AG09309 (cell line): ENCODE results near the gene ZP2.

ENCODE experiments used
- DNase-seq: peaks from one replicate; pipeline ENCODE4 v3.0.0-alpha.2; 2010; ENCODE audit warnings: low read depth
- H3K4me3 ChIP-seq: 2 replicates; pipeline ENCODE4 v1.5.1; 2011; ENCODE audit warnings: mild to moderate bottlenecking, low read depth, low read length, moderate library complexity; ENCODE audit not compliant: control insufficient read depth
- TF ChIP-seq, protein P1 (sequence below): IDR thresholded peaks from 2 replicates; pipeline ENCODE4 v1.5.1; 2011; ENCODE audit warnings: mild to moderate bottlenecking, low read depth, low read length, inconsistent platforms; ENCODE audit not compliant: insufficient read depth, control insufficient read depth; ENCODE audit errors: missing control alignments

ZP2 gene

DNA sequence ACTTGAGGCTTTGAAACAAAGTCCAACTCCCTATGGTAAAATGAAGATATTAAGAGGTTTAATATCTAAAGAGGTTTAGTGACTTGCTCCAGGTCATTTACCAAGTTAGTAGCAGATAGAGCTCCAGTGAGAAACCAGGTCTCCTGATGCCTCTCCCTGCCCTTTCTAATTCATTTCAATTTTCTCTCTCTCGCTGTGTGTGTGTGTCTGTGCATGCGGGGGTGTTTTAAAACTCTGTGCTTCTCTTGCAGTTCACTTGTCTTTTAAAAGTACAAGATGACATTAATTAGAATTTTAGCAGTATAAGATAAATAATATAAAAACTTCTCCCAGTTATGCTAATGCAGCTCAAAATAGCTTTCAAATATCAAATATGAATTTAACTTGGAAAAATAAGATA, 8.2 kb upstream of the ZP2 start:
- DNase-seq = no peak
- no peak overlapping the region for H3K4me3 ChIP-seq
- TF ChIP-seq, protein P1, sequence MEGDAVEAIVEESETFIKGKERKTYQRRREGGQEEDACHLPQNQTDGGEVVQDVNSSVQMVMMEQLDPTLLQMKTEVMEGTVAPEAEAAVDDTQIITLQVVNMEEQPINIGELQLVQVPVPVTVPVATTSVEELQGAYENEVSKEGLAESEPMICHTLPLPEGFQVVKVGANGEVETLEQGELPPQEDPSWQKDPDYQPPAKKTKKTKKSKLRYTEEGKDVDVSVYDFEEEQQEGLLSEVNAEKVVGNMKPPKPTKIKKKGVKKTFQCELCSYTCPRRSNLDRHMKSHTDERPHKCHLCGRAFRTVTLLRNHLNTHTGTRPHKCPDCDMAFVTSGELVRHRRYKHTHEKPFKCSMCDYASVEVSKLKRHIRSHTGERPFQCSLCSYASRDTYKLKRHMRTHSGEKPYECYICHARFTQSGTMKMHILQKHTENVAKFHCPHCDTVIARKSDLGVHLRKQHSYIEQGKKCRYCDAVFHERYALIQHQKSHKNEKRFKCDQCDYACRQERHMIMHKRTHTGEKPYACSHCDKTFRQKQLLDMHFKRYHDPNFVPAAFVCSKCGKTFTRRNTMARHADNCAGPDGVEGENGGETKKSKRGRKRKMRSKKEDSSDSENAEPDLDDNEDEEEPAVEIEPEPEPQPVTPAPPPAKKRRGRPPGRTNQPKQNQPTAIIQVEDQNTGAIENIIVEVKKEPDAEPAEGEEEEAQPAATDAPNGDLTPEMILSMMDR = no peak

DNA sequence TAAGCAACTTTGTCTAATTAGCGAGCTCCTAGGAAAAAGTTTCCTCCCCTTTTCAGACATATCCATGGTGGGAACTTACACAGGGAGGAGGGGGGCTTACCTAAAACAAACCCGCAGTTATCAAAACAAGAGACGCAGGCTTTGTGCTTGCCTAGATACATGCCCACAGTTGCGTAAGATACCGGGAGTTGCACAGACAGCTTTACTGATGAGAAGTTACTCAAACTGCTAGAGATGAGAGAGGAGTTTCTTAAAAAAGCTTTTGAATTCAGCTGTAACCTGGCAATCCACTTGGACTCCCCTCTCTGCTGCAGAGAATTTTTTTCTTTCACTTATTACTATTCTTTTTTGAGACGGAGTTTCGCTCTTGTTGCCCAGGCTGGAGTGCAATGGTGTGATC, 6.8 kb upstream of the ZP2 start:
- no peak overlapping the region for H3K4me3 ChIP-seq
- TF ChIP-seq, protein P1 = no peak
- DNase-seq = no peak

DNA sequence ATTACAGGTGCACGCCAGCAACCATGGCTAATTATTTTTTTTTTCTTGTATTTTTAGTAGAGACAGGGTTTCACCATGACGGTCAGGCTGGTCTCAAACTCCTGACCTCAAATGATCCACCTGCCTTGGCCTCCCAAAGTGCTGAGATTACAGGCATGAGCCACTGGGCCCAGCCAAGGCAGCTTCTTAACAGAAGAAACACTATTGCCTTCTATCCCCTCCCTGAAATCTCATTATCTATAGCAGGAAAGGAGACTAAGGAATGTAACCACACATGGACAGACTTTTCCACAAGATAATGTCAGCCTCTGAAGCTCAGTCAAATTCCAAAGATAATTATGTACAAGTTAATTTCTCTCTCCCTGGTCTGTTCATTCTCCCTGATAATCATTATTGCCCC, 5.7 kb upstream of the ZP2 start:
- no peak overlapping the region for H3K4me3 ChIP-seq
- TF ChIP-seq, protein P1 = no peak
- DNase-seq = no peak

DNA sequence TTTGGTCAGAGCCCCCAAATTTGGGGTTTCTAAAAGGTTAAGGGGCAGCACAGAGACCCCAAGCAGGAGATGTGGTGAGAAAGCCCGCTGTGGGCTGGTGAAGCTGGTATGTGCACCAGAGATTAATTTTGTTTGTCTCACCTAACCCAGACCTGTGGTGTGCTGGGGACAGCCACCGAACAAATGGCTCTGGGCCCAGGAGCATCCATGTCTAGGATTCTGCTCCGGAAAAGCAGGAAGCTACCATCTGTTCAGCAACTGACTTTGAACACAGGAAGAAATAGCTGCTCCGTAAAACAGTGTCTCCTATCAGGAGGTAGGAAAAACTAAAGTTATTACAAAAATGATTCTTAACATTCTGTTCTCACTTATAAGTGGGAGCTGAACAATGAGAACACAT, 2.7 kb upstream of the ZP2 start:
- H3K4me3 ChIP-seq = no peak overlapping the region
- TF ChIP-seq, protein P1 = no peak
- no peak for DNase-seq

DNA sequence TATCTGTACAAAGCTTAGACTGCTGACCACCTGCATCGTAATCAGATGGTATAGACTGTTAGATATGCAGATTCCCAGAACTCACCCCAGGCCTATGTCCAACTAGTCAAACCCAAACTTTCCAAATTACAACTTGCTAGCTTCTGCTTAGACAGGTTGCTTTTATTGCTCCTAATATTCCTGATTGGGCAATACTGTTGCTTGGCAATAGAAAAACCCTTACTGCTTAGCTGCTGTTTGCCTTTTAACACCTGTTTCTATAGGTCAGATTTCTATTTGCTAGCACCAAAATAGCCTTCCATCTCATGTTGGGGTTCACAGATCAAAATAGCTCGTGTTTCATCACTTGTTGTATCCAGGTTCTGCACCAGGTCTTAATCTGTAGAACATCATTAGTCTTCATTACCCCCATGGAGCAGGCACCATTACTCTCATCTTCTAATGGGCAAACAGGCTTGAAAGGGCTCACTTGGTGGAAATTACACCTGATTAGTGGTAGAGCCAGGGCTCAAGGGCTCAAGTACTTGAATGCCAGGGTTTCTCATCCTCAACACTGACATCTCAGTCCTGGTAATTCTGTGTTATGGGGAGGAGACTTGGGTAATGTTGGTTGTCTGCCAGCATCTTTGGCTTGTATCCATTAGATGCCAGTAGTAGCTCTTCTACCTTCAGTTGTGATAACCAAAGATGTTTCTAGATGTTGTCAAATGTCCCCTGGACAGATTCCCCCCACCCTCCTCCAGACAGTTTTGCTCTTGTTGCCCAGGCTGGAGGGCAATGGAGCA, 2.7 kb downstream of the ZP2 start:
- TF ChIP-seq, protein P1 = no peak
- H3K4me3 ChIP-seq = no peak overlapping the region
- DNase-seq = no peak

DNA sequence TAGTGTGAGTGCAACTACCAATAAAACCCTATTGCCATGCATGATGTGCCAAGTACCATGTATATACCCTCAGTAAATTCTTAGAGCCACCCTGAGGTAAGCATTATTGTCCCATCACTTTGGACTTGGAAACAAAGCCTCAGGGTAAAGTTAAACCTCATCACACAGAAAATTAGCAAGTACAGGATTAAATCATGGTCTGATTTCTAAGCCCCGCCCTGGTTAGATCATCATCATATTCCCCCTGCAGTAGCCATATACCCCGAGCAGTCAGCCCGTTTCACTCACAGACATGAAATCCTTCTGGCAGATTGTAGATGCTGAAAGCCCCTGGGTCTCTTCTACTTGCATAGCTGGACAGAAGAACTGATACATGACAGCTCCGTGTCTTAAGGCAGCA, 4.8 kb downstream of the ZP2 start:
- TF ChIP-seq, protein P1 = no peak
- H3K4me3 ChIP-seq = no peak overlapping the region
- DNase-seq = no peak
